Measurements from ENCODE around the gene SPINDOC.
"Not testable (repeated sequence)": the region's sequence is repeated elsewhere in the genome, so short reads cannot be mapped to it uniquely, and the experiment has no call there.

The SPINDOC gene

GRCh38 chr11:63802637-63803414 is 10.4 kb upstream of the SPINDOC start:
- Histone ChIP-seq H3K9me3 (ENCODE audit: low read length) (no peaks in the 10 kb centered on the region), H4K20me1 (ENCODE audit: insufficient read depth, low read length) (no peaks in the 10 kb centered on the region), H3K4me3 (ENCODE audit: low read depth, low read length, poor library complexity, severe bottlenecking) (no peak overlapping the region), H3K27me3 (ENCODE audit: insufficient read depth, low read length) (0 out of 2 replicates have a peak, but pooled peaks cover 6% of the 10 kb centered on the region), H3K36me3 (ENCODE audit: insufficient read depth, low read length) (no peaks in the 10 kb centered on the region), H3K27ac (ENCODE audit: low read depth, low read length, poor library complexity, severe bottlenecking) (no peak overlapping the region), H3K4me2 (ENCODE audit: low read length) (no peak overlapping the region), H3K79me2 (ENCODE audit: insufficient read depth, low read length) (no peaks in the 10 kb centered on the region), H3K4me1 (ENCODE audit: insufficient read depth, low read length, severe bottlenecking) (peaks cover 5% of the 10 kb centered on the region), H2AFZ (ENCODE audit: low read length) (0 out of 2 replicates have a peak overlapping the region, but pooled peaks have one; percentile 2), H3K9me2 (ENCODE audit: low read depth, low read length) (no peaks in the 10 kb centered on the region), H3F3A (ENCODE audit: insufficient read depth, low read length) (no peaks in the 10 kb centered on the region), H3K9ac (ENCODE audit: low read length) (no peak overlapping the region)
- TF ChIP-seq EZH2 (IDR thresholded peaks at IDR 0.05; ENCODE audit: borderline replicate concordance, low read length), result no peak
- TF ChIP-seq CTCF (IDR thresholded peaks at IDR 0.05; ENCODE audit: low read length), result no peak

- H3K36me3 ChIP-seq (ENCODE audit: insufficient read depth, low read length), result no peaks in the 10 kb centered on the region
- H2AFZ ChIP-seq (ENCODE audit: low read length), result no peak overlapping the region
- H3K9me3 ChIP-seq (ENCODE audit: low read length), result no peaks in the 10 kb centered on the region
- no peaks in the 10 kb centered on the region for H3K79me2 ChIP-seq (ENCODE audit: insufficient read depth, low read length)
- no peaks in the 10 kb centered on the region for H3F3A ChIP-seq (ENCODE audit: insufficient read depth, low read length)
- 0 out of 2 replicates have a peak, but pooled peaks cover 6% of the 10 kb centered on the region for H3K27me3 ChIP-seq (ENCODE audit: insufficient read depth, low read length)
- H3K4me2 ChIP-seq (ENCODE audit: low read length), result no peak overlapping the region
- H3K9ac ChIP-seq (ENCODE audit: low read length), result no peak overlapping the region
- no peak overlapping the region for H3K4me3 ChIP-seq (ENCODE audit: low read depth, low read length, poor library complexity, severe bottlenecking)
- H3K4me1 ChIP-seq (ENCODE audit: insufficient read depth, low read length, severe bottlenecking), result peaks cover 5% of the 10 kb centered on the region
- no peaks in the 10 kb centered on the region for H4K20me1 ChIP-seq (ENCODE audit: insufficient read depth, low read length)
- H3K9me2 ChIP-seq (ENCODE audit: low read depth, low read length), result no peaks in the 10 kb centered on the region
- TF ChIP-seq EZH2 (IDR thresholded peaks at IDR 0.05; ENCODE audit: borderline replicate concordance, low read length), result no peak
- no peak for TF ChIP-seq CTCF (IDR thresholded peaks at IDR 0.05; ENCODE audit: low read length)
- H3K27ac ChIP-seq (ENCODE audit: low read depth, low read length, poor library complexity, severe bottlenecking), result no peak overlapping the region
Measured at GRCh38 chr11:63804259-63804658, 9.0 kb upstream of the SPINDOC start.

- H3K4me2 ChIP-seq (ENCODE audit: low read length), result no peak overlapping the region
- H3K27ac ChIP-seq (ENCODE audit: low read depth, low read length, poor library complexity, severe bottlenecking), result no peak overlapping the region
- no peaks in the 10 kb centered on the region for H3F3A ChIP-seq (ENCODE audit: insufficient read depth, low read length)
- peaks cover 5% of the 10 kb centered on the region for H3K4me1 ChIP-seq (ENCODE audit: insufficient read depth, low read length, severe bottlenecking)
- H3K4me3 ChIP-seq (ENCODE audit: low read depth, low read length, poor library complexity, severe bottlenecking), result no peak overlapping the region
- 0 out of 2 replicates have a peak, but pooled peaks cover 5% of the 10 kb centered on the region for H3K27me3 ChIP-seq (ENCODE audit: insufficient read depth, low read length)
- H3K9me2 ChIP-seq (ENCODE audit: low read depth, low read length), result no peaks in the 10 kb centered on the region
- H3K9ac ChIP-seq (ENCODE audit: low read length), result no peak overlapping the region
- H2AFZ ChIP-seq (ENCODE audit: low read length), result no peak overlapping the region
- no peaks in the 10 kb centered on the region for H3K79me2 ChIP-seq (ENCODE audit: insufficient read depth, low read length)
- no peaks in the 10 kb centered on the region for H3K36me3 ChIP-seq (ENCODE audit: insufficient read depth, low read length)
- H4K20me1 ChIP-seq (ENCODE audit: insufficient read depth, low read length), result no peaks in the 10 kb centered on the region
- no peak for TF ChIP-seq EZH2 (IDR thresholded peaks at IDR 0.05; ENCODE audit: borderline replicate concordance, low read length)
- TF ChIP-seq CTCF (IDR thresholded peaks at IDR 0.05; ENCODE audit: low read length), result no peak
- H3K9me3 ChIP-seq (ENCODE audit: low read length), result no peaks in the 10 kb centered on the region
Measured at GRCh38 chr11:63805844-63806415, 7.3 kb upstream of the SPINDOC start.

- H3K36me3 ChIP-seq (ENCODE audit: insufficient read depth, low read length); H4K20me1 ChIP-seq (ENCODE audit: insufficient read depth, low read length); H2AFZ ChIP-seq (ENCODE audit: low read length); H3F3A ChIP-seq (ENCODE audit: insufficient read depth, low read length); H3K4me2 ChIP-seq (ENCODE audit: low read length); H3K9ac ChIP-seq (ENCODE audit: low read length); H3K27me3 ChIP-seq (ENCODE audit: insufficient read depth, low read length); H3K27ac ChIP-seq (ENCODE audit: low read depth, low read length, poor library complexity, severe bottlenecking); H3K9me3 ChIP-seq (ENCODE audit: low read length); H3K9me2 ChIP-seq (ENCODE audit: low read depth, low read length); H3K4me3 ChIP-seq (ENCODE audit: low read depth, low read length, poor library complexity, severe bottlenecking): not testable (repeated sequence)
- peaks cover 17% of the 10 kb centered on the region for H3K4me1 ChIP-seq (ENCODE audit: insufficient read depth, low read length, severe bottlenecking)
- H3K79me2 ChIP-seq (ENCODE audit: insufficient read depth, low read length), result peaks cover 13% of the 10 kb centered on the region
Measured at GRCh38 chr11:63810383-63810782, 2.9 kb upstream of the SPINDOC start.
